ENCODE data around the gene MAN1C1.

- TF ChIP-seq EZH2 (IDR thresholded peaks at IDR 0.05; ENCODE audit: low read length, unreplicated experiment) (no peak), EZH2phosphoT487 (IDR thresholded peaks at IDR 0.05; ENCODE audit: borderline replicate concordance, low read length) (no peak)
- TF ChIP-seq, protein P1, sequence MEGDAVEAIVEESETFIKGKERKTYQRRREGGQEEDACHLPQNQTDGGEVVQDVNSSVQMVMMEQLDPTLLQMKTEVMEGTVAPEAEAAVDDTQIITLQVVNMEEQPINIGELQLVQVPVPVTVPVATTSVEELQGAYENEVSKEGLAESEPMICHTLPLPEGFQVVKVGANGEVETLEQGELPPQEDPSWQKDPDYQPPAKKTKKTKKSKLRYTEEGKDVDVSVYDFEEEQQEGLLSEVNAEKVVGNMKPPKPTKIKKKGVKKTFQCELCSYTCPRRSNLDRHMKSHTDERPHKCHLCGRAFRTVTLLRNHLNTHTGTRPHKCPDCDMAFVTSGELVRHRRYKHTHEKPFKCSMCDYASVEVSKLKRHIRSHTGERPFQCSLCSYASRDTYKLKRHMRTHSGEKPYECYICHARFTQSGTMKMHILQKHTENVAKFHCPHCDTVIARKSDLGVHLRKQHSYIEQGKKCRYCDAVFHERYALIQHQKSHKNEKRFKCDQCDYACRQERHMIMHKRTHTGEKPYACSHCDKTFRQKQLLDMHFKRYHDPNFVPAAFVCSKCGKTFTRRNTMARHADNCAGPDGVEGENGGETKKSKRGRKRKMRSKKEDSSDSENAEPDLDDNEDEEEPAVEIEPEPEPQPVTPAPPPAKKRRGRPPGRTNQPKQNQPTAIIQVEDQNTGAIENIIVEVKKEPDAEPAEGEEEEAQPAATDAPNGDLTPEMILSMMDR (conservative IDR thresholded peaks at IDR 0.05; ENCODE audit: low read depth, low read length), result no peak
Observed at GRCh38 chr1:25785333-25786067, 168.9 kb downstream of the MAN1C1 start.
